ENCODE measurements around the gene PPP1R1B.

Gene PPP1R1B

DNA sequence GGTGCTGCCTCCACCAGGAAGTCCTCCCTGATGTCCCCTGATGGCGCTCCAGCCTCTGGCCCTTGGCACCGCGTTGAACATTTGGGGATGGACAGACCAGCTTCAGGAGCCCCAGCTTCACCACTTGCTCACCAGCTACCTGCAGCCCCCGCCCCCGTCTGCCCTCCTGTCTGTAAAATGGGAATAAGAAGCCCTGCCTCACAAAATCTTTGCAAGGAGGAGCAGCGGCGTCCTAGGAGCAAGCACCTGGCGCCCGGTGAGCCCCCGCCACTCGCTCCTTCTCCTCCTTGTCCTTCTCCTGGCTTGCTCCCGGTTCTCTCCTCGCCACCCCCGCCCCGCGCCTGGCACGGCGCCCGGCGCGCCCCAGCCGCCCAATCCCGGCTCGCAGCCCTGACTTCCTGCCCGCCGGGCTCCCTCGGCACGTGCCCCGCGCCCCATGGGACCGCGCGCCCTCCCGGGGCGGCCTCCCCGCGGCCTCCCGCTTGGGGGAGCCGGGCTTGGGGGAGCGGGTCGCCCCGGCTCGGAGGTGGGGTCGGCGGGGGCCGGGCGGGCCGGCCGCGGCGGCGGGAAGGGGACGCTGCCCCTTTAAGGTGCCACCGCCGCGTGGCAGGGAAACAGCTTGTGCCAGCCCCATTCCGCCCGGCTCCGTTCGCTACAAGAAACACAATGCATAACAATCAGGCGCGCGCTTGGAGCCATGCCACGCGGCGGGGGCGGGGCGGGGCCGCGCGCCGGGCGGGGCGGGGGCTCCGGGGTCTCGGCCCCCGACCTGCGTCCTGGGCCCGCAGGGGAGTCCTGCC lies 9.1 kb upstream of the PPP1R1B start:
- DNase-seq: peak; percentile 42

DNA sequence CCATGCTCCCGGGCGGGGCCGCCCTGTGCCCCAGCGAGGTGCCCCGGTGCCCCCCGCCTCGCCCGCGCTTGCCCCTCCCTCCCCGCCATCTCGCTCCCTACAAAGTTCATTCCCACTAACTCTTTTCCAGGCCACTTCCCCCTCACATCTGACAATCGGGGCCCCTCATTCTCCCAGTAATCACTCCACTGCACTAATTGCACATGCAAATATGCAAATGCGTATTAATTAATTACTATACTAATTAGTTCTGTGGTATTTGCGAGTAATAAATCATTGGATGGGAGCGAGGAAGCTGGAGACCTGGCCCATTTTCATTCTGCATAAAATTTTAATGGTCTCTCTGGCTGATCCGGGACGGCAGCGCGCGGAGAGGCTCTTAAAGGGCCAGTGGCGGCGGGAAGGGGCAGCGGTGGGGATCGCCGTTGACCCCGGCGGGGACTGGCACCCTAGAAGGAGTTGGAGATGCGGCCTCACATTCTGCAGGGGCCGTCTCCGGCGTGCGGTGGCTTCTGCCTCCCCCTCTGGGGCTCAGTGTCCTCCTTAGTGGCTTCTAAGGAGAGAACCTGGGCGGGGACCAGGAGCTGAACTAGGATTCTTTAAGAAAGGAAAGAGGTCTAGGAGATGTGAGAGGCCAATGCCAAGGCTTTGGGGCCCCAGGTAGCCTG lies 8.4 kb upstream of the PPP1R1B start:
- no peak for DNase-seq

DNA sequence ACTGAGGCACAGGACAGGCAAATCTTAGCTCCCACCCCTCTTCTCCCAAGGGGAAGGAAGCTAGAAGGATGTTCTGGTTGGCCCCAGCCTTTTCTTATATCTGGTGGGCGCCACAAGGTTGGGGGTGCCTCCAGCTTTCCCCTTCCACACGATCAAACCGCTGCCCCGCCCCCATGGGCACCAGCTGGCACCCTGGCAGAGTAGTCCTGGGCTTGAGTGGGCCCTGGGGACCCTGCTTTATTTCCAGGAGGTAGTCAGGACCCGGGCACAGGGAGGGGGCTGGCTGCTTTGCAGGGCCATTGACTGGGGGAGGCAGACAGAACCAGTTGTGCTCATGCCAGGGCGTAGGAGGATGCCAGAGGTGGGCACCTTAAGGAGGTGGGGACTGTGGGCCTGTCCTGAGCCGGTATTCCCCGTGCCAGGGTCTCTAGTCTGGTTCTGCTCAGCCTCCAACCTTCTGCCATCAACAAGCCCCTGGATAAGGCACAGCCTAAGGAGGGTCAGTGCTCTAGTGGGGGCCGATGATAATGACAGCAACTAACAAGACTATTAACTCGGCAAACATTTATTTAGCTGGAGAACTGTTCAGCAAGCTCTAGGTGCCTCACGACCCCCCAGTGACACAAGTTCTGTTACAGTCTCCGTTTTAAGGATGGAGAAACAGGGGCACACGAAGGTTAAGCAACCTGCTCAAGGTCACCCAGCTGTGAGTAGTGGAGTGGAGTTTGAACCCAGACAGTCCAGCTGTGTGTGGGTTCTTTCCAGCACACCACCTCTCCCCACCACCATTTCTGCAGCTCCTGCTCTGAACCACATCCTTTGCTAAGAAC lies 7.6 kb upstream of the PPP1R1B start:
- DNase-seq: no peak

DNA sequence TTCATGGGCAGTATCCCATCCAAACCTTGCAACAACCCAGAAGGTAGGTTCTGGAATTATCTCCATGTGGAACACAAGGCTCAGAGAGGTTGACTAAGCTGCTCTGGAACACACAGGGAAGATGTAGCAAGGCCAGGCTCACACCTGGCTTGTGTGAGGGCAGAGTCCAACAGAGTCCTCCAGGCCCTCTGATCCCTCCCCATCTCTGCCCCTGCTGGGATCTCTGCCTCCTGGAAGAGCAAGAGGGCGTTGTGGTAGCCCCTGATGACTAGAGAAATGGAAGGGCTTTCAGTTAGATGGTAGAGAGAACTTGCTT lies 7.0 kb upstream of the PPP1R1B start:
- no peak for DNase-seq

DNA sequence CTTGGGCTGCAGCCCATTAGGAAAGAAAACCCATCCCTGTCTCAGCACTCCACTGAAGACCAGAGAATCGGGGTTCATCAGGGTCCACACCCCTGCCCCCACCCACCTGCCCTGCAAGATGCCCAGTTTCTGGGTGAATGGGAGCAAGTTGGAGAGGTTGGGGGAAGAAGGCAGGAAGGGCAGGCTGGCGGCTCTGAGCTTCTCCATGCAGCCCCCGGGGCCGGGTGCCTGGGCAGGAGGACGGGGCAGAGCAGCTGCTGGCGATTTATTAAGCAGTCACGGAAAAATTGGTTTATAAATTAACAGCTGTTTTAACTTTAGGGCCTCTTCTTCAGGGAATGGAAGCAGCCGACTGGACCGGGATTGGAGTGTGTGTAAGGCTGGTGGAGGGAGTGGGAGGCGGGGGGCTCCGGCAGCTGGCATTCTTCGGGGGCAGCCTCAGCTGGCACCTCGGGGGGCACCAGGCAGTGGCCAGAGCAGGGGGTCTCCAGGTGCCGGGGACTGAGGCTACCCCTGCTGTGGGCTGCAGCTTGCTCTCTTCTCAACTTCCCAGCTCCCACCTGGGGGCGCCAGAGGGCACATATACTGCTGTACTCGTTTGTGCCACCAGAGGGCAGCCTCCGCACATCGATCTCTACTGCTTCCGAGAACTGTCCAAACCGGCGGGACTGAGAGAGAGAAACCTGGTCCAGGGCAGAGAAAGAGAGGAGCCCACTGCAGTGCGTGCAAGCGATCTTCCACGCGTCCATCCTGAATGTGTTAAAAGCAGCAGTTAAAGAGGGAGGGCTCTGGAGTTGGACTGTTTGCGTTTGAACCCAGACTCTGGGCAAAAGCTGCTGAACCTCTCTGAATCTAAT lies 5.0 kb upstream of the PPP1R1B start:
- peak; percentile 88 for DNase-seq

DNA sequence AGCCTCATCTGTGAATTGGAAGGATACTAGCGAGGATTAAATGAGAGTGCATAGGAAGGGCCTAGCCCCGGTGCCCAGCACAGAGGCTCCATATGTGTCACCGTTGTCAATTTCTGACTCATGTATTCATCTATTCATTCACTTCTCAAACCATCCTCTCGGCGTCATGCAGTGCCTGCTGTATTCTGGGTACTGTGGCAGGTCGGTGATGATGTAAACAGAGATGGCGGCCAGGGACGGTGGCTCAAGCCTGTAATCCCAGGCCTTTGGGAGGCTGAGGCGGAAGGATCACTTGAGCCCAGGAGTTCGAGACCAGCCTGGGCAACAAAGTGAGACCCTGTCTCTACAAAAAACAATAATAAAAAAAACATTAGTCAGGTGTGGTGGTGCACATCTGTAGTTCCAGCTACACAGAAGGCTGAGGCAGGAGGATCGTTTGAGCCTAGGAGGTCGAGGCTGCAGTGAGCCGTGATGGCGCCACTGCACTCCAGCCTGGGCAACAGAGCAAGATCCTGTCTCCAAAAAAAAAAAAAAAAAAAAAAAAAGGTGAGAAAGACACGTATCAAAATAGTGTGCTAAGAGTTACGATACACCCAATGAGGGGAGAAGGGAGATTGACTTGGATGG lies 4.3 kb upstream of the PPP1R1B start:
- DNase-seq: no peak

DNA sequence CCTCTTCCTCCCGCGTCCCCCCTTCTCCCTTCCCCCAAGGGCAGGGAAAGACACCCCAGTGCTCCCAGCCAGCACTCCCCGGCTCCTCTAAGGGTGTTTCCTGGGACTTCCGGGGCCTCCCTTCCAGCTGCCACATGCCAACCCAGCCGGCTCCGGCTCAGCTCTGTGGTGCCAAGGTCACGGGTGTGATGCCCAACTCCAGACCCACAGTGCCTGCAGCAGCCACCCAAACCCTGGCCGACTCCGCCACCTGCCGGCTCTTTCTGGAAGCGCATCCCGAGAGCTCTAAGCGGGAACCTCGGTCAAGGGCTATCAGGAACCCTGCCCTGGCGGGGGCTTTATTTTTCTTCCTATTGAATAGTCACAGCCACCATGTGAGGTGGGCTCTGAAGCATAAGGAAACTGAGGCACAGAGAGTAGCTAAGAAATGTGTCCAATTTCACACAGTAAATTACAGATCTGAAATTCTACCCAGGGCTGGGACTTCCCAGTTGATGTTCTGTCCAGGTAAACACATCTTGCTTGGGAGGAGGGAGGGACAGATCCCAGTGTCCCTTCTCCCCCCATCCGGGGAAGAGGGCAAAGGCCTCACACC lies 3.3 kb upstream of the PPP1R1B start:
- DNase-seq: peak; percentile 86

DNA sequence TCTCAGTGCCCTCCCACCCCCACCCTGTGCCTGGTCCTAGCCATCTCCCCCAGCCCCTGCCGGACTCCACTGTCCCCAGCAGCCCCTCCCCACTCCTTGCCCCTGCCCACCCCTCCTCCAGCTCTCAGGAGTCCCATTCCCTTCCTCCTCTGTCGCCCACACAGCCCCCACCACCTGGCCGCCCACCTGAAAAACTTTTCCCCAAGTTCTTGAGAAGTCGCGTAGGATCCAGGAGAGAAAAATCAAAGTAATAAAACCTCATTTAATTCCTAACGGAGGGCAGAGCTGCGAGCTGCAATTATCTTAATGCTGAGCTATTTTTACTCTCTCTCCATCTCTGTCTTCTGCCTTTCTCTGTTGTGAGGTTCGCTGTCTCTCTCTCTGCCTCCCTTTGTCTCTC lies 2.4 kb upstream of the PPP1R1B start:
- DNase-seq: no peak

DNA sequence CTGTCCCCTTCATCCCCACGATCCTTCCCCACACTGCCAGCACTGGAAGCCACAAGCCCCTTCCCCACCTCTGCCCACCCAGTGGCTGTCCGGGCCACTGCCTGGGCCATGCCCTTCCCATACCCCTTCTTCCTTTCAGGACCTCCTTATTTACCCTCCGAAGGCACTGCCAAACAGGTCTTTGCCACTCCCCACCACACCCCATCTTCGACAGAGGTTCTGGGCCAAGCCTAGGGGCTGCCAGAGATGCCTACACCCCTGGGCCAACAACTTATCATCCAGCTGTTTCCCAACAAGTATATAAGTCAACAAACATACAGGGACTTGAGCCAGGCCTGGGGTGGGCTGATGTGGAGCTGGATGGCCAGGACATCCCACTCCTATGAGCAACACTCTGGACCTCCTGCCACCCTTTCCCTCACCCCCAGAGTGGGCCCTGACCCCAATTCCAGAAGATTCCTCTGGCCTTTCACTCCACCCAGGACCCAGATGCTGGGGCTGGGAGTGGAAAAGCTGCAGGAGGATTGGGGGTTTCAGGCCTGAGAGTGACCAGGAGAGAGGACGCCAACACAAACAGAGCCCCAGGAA lies 1.5 kb upstream of the PPP1R1B start:
- no peak for DNase-seq

DNA sequence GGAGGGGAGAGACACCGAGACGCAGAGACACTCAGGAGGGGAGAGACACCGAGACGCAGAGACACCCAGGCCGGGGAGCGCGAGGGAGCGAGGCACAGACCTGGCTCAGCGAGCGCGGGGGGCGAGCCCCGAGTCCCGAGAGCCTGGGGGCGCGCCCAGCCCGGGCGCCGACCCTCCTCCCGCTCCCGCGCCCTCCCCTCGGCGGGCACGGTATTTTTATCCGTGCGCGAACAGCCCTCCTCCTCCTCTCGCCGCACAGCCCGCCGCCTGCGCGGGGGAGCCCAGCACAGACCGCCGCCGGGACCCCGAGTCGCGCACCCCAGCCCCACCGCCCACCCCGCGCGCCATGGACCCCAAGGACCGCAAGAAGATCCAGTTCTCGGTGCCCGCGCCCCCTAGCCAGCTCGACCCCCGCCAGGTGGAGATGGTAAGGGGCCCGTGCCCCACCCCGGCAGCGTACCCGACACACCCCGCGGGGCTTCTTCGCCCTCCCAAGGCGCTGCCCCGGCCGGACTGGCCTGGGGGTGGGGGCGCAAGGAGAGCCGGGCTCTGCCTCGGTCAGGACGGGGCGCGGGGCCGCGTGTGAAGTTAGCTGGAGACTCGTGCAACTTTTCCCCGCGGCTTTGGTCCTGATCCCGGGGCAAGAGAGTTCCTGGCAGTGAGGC lies 427 bp downstream of the PPP1R1B start:
- DNase-seq: no peak

DNA sequence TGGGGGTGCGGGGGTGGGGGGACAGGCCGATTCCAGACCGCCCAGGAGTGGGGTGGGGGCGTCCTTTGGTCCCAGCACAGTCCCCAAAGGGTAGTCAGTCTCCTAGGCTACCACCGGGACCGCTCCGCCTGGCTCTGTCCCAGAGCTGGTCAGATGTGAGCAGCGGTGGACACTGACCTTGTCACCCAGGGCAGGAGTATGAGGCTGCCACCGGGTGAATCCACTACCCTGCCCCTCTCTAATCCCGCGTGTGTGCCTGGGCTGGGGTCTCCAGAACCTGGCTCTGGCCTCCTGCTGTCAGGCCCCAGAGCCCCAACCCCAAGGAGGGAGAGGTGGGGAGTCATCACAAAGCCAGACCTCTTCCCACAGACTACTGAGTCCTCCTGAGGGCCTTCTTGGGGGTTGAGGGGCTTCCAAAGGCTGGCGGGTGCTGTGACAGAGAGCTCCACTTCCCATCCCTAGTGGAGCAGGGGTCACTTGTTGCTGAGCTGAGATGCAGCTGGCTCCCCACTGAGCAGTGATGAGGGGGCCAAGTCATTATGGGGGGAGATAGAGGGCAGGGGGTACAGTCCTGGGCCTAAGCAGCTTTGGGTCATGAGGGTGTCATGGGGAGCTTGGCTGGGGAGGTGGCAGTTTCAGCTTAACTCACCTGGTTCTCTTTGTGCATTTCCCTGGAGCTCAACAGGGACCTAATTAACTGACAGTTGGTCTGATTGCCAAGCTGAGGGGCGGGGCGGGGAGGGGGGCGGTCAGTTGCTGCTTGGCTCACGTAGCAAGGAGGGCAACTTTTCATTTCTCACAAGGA lies 1.2 kb downstream of the PPP1R1B start:
- DNase-seq: no peak

DNA sequence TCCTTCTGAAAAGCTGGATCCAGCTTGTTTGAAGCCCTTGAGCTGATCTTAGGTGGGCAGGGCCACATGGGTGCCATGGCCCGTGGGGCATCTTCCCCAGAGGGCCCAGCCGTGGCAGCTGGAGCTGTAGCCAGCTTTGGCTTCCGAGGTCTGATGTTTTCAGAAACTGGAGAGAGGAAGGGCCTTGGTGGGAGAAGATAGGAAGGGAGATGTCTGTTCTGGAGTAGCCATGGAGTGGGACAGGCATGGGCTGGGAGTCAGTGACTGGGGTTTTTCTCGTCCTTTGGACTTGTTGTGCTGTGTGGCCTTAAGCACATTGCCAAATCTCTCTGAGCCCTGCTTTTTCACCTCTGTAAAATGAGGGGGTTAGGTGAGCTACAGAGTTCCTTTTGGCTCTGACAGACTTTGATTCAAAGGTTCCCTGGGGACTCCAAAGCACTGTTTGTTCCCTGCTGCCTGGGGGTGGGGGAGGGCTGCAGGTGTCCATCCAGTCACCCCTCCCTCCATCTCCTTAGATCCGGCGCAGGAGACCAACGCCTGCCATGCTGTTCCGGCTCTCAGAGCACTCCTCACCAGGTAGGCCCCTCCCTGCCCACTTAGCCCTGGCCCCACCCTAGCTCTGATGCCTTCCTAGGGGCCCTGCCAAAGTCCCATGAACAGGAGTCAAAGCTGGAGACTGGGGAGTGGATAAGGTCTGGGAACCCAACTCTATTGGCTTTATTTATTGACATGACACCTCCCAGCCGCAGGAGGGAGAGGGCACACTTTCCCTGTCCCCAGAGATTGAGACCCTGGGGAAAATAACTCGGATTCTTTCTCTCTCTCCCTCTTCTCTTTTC lies 2.1 kb downstream of the PPP1R1B start:
- DNase-seq: no peak

DNA sequence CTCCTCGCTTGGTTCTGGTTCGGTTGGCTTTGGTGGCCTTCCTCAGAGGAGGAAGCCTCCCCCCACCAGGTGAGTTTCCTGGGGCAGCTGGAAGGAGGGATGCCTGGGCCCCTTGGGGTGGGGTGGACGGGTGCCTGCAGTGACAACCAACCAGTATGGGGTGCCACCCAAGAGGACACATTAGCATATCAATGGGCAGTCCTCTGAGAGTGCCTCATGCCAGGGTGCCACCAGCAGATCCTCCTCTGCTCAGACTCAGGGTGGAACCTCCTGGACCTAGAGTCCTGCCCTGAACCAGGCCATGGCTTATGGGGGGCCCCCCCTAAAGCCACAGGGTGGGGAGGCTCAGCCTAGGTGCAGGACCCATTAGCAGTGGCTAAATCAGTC lies 2.7 kb downstream of the PPP1R1B start:
- DNase-seq: no peak

DNA sequence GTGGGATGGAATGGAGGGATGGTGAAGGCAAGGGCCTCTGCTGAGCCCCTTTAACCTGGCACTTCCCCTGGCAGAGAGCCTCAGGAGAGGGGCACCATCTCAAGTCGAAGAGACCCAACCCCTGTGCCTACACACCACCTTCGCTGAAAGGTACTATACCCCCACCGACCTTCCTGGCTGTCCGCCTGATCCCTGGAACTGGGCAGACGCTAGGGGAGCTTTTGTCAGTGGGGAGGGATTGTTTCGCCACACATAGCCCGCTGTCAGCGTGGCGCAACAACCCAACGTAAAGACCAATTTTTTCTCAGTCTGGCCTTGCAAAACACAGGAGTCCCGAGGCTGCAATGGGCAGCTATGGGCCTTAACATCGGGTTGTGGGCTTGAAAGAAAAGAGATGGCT lies 3.1 kb downstream of the PPP1R1B start:
- DNase-seq: no peak

DNA sequence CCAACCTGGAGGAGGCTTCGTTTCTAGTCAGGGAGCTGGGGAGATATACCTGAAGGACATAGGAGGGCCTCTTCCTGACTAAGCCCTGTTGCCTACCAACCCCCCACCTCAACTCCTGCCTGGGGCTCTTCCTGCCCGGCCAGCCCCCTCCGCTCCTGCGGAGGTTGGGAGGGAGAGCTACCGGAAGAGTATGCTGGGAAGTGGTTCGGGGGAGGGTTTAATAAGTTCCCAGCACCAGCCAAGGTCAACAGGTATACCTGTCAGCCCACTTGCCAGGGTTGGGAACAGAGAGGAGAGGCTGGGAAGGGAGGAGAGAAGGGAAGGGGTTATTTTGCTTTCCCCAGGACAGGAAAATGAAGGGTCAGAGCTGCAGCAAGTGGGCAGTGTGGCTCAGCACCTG lies 4.7 kb downstream of the PPP1R1B start:
- DNase-seq: no peak

DNA sequence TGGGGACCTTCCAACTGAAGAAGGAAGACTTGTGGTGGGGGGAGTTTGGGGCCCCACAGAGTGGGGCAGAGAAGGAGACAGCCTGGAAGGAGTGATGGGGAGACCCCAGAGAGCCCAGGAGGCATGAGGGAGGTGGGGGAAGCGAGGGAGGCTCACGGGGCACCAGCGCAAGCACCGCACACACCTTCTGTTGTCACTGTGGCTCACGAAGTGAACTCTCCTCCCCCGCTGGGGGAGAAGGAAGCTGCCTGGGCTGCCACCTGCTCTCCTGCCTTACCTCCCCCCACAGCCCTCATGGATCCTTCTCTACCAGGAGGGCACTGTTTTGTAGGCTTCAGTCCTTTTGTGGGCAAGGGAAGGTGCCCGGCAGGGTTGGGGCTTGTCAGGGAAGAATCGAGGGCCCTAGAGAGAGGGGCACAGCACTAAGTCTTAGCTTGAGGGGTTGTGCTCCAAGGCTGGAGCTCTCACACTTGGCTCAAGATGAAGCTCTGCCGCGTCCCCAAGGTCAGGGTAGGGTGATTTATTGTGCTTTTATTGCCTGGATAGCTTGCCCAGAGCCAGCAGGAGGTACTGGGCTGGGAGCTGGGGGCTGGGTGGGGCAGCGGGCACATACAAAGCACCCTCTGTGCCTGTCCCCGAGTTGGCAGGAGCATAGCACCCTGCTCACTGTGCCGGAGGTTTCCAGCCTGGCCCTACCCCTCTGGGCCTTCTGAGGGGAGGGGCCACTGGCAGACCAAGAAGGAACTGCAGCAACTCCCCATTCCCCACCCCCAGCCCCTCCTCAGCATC lies 5.6 kb downstream of the PPP1R1B start:
- DNase-seq: no peak

DNA sequence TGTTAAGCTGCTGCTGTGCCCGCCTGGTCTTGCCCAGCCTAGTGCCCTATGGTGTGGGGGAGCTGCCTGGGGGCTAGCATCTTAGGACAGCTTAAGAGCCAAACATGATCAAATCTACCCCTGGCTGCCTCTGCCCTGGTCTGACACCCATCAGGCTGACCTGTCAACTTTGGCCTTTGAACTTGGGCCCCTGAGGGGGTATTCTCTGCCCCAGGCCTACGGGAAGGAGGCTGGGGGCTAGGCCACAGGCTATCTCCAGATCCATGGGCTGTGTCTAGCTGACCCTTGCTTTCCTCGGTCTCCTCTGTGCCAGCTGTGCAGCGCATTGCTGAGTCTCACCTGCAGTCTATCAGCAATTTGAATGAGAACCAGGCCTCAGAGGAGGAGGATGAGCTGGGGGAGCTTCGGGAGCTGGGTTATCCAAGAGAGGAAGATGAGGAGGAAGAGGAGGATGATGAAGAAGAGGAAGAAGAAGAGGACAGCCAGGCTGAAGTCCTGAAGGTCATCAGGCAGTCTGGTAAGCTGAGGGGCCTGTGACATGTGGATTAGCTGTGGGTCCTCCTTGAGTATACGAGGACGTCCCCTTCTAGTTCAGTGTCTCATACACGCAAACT lies 6.9 kb downstream of the PPP1R1B start:
- no peak for DNase-seq

DNA sequence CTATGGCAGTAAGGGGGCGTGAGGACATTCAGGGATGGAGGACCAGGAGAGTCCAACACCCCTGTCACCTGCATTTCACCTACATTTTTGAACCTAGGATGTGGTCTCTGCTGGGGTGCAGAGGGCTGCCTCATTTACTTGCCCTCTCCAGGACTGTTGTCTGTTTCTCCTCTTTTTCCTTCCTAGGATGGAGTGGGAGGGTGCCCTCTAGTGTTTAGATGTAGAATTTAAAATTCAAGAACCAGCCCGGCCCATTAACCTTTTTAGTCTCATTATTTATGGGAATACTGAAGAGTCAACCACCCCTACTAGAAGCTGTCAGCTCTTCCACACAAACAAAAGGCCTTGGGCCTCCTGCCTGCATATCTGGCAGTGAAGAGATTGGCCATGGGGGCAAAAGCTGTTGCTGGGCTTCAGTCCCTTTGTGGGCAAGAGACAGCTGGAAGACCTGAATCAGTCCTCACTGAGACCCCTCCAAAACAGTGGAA lies 7.7 kb downstream of the PPP1R1B start:
- no peak for DNase-seq
